Immature natural killer cell (primary cell): ENCODE measurements around the gene AOPEP. TPM values are rescaled to one million over a fixed set of nuclear protein-coding genes. Genes with fewer than 3 reads are reported as not detected.

Source experiments
- DNase-seq, 3 donors: peaks; one replicate each; pipeline ENCODE4 v3.0.0; 2022; ENCODE audit warnings: mixed read lengths in 1 of 3
- H3K27ac Mint-ChIP-seq, 6 donors: one replicate each; pipeline ENCODE4 v1.8.0; 2020; ENCODE audit warnings: mixed read lengths in 6 of 6, mild to moderate bottlenecking in 5 of 6, inconsistent platforms in 4 of 6, moderate library complexity in 3 of 6
- H3K27me3 Mint-ChIP-seq, 3 donors: one replicate each; pipeline ENCODE4 v1.8.0; 2020 to 2021; ENCODE audit warnings: low read depth in 3 of 3, mild to moderate bottlenecking in 3 of 3, mixed read lengths in 3 of 3, moderate library complexity in 3 of 3, inconsistent platforms in 1 of 3
- H3K36me3 Mint-ChIP-seq, 3 donors: one replicate each; pipeline ENCODE4 v1.8.0; 2020; ENCODE audit warnings: mixed read lengths in 3 of 3, inconsistent platforms in 2 of 3, mild to moderate bottlenecking in 2 of 3
- H3K4me1 Mint-ChIP-seq, 2 donors: one replicate each; pipeline ENCODE4 v1.8.0; 2020; ENCODE audit warnings: inconsistent platforms in 2 of 2, mild to moderate bottlenecking in 2 of 2, mixed read lengths in 2 of 2, moderate library complexity in 1 of 2
- H3K4me3 Mint-ChIP-seq, 5 donors: one replicate each; pipeline ENCODE4 v1.8.0; 2020; ENCODE audit warnings: mild to moderate bottlenecking in 5 of 5, mixed read lengths in 5 of 5, inconsistent platforms in 3 of 5, moderate library complexity in 3 of 5
- H3K9me3 Mint-ChIP-seq, 6 donors: one replicate each; pipeline ENCODE4 v1.8.0; 2020; ENCODE audit warnings: mild to moderate bottlenecking in 6 of 6, mixed read lengths in 6 of 6, inconsistent platforms in 4 of 6, moderate library complexity in 3 of 6
- polyA plus RNA-seq, 3 donors: library from polyadenylated mRNA; unstranded; fragments of 300-500 nt; fragmentation: Illumina TruSeq; gene quantifications; one replicate each; pipeline ENCODE4 v1.2.3, GENCODE V29; 2021

The AOPEP gene
- polyA plus RNA-seq: 1 to 10 TPM; 4.1 to 6.5 (median 5.2) TPM

- H3K36me3 Mint-ChIP-seq: peaks cover 0 to 13% (median 0%) of the 10 kb centered on the region in 3 donors
- peak; percentile 99 for DNase-seq
- H3K4me1 Mint-ChIP-seq: peaks cover 15 to 20% of the 10 kb centered on the region in 2 donors
- H3K27ac Mint-ChIP-seq: peak within 1 kb of the TSS; percentile 96 to 99 (median 98)
- H3K9me3 Mint-ChIP-seq: no peaks in the 10 kb centered on the region
- H3K27me3 Mint-ChIP-seq: peaks cover 8 to 10% (median 9%) of the 10 kb centered on the region in 3 donors
- H3K4me3 Mint-ChIP-seq: peak within 1 kb of the TSS; percentile 95 to 99 (median 97)
Measured at GRCh38 chr9:94726495-94727191, at the start of gene AOPEP. Gene AOPEP (plus strand): TSS chr9:94726699. CDS start chr9:94759784, 33,085 bp downstream.

DNA sequence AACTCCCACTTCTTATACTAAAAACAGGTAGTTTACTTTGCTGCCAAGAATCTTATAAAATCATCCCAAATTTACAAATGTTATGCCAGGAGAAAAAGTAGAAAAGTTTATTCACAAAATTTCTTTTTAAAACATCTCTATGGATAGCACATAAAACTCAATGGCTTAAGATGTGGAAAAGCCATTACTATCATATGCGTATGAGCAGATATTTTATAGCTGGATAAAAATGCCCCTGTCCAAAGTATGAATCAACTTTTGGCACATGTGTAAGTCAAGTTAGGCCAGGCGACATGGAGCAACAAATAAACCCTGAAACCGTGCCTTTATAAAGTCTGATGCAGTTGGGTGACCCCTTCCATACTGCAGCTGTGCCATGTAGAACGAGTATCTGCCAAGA, 48.6 kb upstream of the AOPEP start:
- Mint-ChIP-seq H3K4me3 (no peak overlapping the region), H3K27ac (no peak overlapping the region), H3K27me3 (peaks cover 0 to 8% (median 4%) of the 10 kb centered on the region in 3 donors), H3K4me1 (no peaks in the 10 kb centered on the region), H3K36me3 (no peaks in the 10 kb centered on the region), H3K9me3 (no peaks in the 10 kb centered on the region)
- DNase-seq: no peak

DNA sequence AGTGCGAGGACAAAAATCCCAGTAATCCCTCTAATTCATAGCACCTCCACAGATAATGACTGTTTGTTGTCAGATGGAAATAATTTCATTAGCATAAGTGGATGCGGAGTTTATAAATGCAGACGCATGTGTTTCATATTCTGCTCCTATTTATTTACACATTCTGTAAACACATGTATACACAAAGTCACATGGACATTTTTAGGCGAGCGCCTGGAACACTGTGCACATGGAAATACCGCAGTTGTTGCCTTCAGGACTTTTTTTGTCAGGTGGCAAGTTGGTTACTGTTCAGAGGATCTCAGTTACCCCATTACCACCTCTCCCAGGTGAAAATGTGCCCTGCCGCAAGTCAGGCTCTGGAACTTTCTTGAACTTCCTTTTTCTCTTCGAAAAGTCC, 46.9 kb upstream of the AOPEP start:
- DNase-seq: no peak
- Mint-ChIP-seq H3K4me3 (no peak overlapping the region), H3K4me1 (no peaks in the 10 kb centered on the region), H3K27ac (no peak overlapping the region), H3K9me3 (no peaks in the 10 kb centered on the region), H3K27me3 (peaks cover 0 to 8% (median 4%) of the 10 kb centered on the region in 3 donors), H3K36me3 (no peaks in the 10 kb centered on the region)

GRCh38 chr9:94680020-94680419, 46.5 kb upstream of the AOPEP start:
- Mint-ChIP-seq H3K4me3 (no peak overlapping the region), H3K27ac (no peak overlapping the region), H3K4me1 (no peaks in the 10 kb centered on the region), H3K9me3 (no peaks in the 10 kb centered on the region), H3K27me3 (peaks cover 0 to 8% (median 4%) of the 10 kb centered on the region in 3 donors), H3K36me3 (no peaks in the 10 kb centered on the region)
- no peak for DNase-seq

- Mint-ChIP-seq H3K27ac (no peak overlapping the region), H3K4me1 (no peaks in the 10 kb centered on the region), H3K27me3 (peaks cover 0 to 8% (median 4%) of the 10 kb centered on the region in 3 donors)
Measured at GRCh38 chr9:94680621-94681020, 45.9 kb upstream of the AOPEP start.

DNA sequence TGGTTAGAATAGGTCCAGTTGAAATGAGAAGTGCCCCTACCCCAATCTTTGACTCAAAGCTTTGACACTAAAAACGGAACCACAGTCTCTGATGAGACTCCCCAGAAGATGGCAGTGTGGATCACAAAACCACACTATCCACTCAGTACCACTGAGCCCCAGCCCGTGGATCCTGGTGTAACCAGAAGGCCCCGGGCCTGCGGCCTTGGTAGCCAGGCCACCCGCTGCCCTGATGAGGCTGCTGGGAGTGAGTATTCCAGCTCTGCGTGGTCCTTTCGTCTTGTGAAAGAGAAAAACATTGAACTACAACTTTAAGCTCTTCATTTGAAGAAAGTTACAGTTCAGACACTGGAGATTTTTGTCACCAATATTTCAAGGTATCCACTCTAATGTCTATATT, 45.0 kb upstream of the AOPEP start:
- peaks cover 0 to 7% (median 3%) of the 10 kb centered on the region in 3 donors for H3K27me3 Mint-ChIP-seq
- H3K9me3 Mint-ChIP-seq: no peaks in the 10 kb centered on the region
- no peaks in the 10 kb centered on the region for H3K4me1 Mint-ChIP-seq
- peak; percentile 38 to 51 (median 42) for DNase-seq
- no peak overlapping the region for H3K4me3 Mint-ChIP-seq
- no peak overlapping the region for H3K27ac Mint-ChIP-seq
- H3K36me3 Mint-ChIP-seq: no peaks in the 10 kb centered on the region

More at GRCh38 chr9:94680621-94681020, 45.9 kb upstream of the AOPEP start:
- H3K4me3 Mint-ChIP-seq: no peak overlapping the region
- no peaks in the 10 kb centered on the region for H3K9me3 Mint-ChIP-seq
- no peak for DNase-seq
- H3K36me3 Mint-ChIP-seq: no peaks in the 10 kb centered on the region

DNA sequence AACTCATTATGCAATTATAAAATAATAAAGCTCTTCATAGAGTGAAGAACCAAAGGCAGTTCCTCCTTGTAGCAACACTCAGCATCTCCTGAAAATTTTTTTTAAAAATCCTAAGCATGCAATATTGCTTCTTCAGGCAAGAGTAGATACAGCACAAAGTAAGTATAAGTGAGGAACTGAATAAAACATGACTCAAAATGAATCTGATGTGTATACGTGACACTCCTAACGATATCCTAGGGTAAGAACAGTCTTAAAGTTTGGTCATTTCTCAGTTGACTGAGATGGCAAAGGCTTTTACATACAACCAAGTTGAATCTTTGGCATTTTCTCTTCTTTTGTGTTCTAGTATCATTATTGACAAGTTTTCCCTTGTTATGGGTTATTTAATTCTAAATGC, 41.1 kb upstream of the AOPEP start:
- no peak overlapping the region for H3K27ac Mint-ChIP-seq
- no peak overlapping the region for H3K4me3 Mint-ChIP-seq
- H3K9me3 Mint-ChIP-seq: no peaks in the 10 kb centered on the region
- no peaks in the 10 kb centered on the region for H3K4me1 Mint-ChIP-seq
- no peak for DNase-seq
- H3K36me3 Mint-ChIP-seq: no peaks in the 10 kb centered on the region
- peaks cover 0 to 2% (median 2%) of the 10 kb centered on the region in 3 donors for H3K27me3 Mint-ChIP-seq

DNA sequence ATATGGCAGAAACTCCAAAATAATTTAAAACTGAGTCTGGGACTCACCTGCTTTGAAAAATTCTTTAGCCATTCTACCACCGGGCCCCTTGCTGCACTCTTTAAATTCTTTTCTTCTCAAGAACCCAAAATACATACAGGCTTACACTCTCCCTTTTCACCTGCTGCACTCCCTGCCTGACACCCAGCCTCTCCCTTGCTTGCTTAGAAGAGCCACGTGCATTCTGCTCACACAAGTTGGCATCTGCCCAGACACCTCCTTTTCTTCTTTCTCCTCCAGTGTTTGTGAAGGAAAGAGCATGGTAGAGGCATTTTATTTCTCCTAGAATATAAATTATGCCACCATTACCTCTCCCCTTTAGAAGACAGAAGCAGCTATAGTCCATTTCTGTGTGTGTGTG, 39.0 kb upstream of the AOPEP start:
- no peaks in the 10 kb centered on the region for H3K36me3 Mint-ChIP-seq
- no peak overlapping the region for H3K4me3 Mint-ChIP-seq
- DNase-seq: no peak
- no peak overlapping the region for H3K27ac Mint-ChIP-seq
- no peaks in the 10 kb centered on the region for H3K4me1 Mint-ChIP-seq
- H3K27me3 Mint-ChIP-seq: peaks cover 2 to 3% (median 2%) of the 10 kb centered on the region in 3 donors
- H3K9me3 Mint-ChIP-seq: no peaks in the 10 kb centered on the region

DNA sequence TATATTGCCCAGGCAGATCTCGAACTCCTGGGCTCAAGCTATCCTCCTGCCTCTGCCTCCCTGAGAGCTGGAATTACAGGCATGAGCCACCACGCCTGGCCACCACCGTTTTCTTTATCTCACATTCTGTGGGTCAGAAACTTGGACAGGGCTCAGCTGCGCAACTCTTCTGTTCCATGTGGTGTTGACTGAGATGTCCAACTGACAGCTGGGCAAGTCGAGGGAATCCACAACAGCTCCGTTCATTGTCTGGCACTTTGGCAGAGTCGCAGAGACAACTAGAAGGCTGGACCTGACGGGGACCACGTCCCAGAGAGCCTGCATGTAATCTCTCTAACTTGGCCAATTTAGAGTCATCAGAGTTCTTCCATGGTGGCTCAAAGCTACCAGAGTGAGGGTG, 36.2 kb upstream of the AOPEP start:
- H3K27me3 Mint-ChIP-seq: peaks cover 2 to 6% (median 2%) of the 10 kb centered on the region in 3 donors
- H3K9me3 Mint-ChIP-seq: no peaks in the 10 kb centered on the region

DNA sequence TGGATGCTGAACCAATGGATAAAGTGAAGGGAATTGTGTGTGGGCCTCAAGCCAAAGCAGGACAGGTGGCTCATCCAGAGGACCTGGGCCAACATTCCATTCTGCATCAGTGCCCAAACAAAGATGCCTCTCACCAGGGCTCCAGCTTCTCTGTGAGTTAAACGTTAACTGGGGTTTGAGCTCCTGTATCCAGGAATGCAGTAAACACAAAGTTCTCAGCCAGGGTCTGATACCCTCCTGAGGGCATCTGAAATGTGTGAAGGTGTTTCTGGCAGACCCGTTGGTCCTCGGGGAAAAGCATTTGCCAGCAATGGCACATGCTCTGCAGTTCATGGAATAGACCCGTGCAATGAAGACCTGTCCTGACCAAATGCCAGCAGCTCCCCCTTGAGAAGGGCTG, 33.9 kb upstream of the AOPEP start:
- H3K36me3 Mint-ChIP-seq: no peaks in the 10 kb centered on the region
- DNase-seq: no peak
- H3K4me1 Mint-ChIP-seq: no peaks in the 10 kb centered on the region
- no peaks in the 10 kb centered on the region for H3K9me3 Mint-ChIP-seq
- H3K27ac Mint-ChIP-seq: no peak overlapping the region
- peaks cover 0 to 9% (median 4%) of the 10 kb centered on the region in 3 donors for H3K27me3 Mint-ChIP-seq
- no peak overlapping the region for H3K4me3 Mint-ChIP-seq

More for the DNA sequence above, 36.2 kb upstream of the AOPEP start:
- Mint-ChIP-seq H3K4me3 (no peak overlapping the region), H3K27ac (no peak overlapping the region), H3K36me3 (no peaks in the 10 kb centered on the region), H3K4me1 (no peaks in the 10 kb centered on the region)
- DNase-seq: no peak

DNA sequence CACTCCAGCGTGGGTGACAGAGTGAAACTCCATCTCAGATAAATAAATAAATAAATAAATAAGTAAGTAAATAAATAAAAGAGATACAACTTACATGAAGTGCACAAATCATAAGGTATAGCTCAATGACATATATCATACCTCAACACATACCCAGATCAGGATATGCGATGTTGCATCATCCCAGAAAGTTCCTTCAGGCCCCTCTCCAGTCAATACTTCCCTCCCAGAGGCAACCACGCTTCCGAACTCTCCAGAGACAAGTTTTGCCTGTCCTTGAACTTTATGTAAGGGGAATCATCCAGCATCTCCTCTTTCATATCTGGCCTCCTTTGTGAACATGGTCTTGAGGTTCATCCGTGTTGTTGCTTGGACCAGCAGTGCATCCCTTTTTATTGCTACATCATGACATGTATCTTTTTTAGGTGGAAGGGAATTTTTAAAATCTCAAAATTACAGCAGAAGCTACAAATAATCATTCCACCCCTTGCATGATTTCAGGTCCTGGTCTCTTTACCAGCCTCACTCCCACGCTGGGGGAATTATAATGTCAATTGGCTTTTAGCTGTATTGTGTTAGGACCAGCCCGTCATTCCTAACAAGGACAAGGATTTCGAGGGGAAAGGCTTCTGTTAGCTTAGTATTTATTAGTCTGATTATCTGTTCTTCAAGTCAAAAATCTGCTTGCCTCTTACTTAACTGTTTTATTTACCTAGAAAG, 32.9 kb upstream of the AOPEP start:
- Mint-ChIP-seq H3K36me3 (no peaks in the 10 kb centered on the region), H3K27ac (no peak overlapping the region), H3K4me1 (no peaks in the 10 kb centered on the region), H3K27me3 (peaks cover 0 to 9% (median 4%) of the 10 kb centered on the region in 3 donors), H3K4me3 (no peak overlapping the region), H3K9me3 (no peaks in the 10 kb centered on the region)
- DNase-seq: no peak

- H3K27ac Mint-ChIP-seq: no peak overlapping the region
- no peaks in the 10 kb centered on the region for H3K9me3 Mint-ChIP-seq
- H3K4me1 Mint-ChIP-seq: no peaks in the 10 kb centered on the region
- no peak for DNase-seq
- H3K27me3 Mint-ChIP-seq: peaks cover 0 to 9% (median 2%) of the 10 kb centered on the region in 3 donors
- no peaks in the 10 kb centered on the region for H3K36me3 Mint-ChIP-seq
- no peak overlapping the region for H3K4me3 Mint-ChIP-seq
Measured at GRCh38 chr9:94696545-94696944, 30.0 kb upstream of the AOPEP start.

- Mint-ChIP-seq H3K27me3 (peaks cover 0 to 9% (median 2%) of the 10 kb centered on the region in 3 donors), H3K9me3 (no peaks in the 10 kb centered on the region), H3K27ac (no peak overlapping the region), H3K4me1 (no peaks in the 10 kb centered on the region), H3K4me3 (no peak overlapping the region), H3K36me3 (no peaks in the 10 kb centered on the region)
- DNase-seq: no peak
Measured at GRCh38 chr9:94697972-94698581, 28.4 kb upstream of the AOPEP start.

- peaks cover 1 to 6% (median 3%) of the 10 kb centered on the region in 3 donors for H3K27me3 Mint-ChIP-seq
- H3K4me3 Mint-ChIP-seq: no peak overlapping the region
- no peak for DNase-seq
- no peak overlapping the region for H3K27ac Mint-ChIP-seq
- no peaks in the 10 kb centered on the region for H3K4me1 Mint-ChIP-seq
- no peaks in the 10 kb centered on the region for H3K36me3 Mint-ChIP-seq
- no peaks in the 10 kb centered on the region for H3K9me3 Mint-ChIP-seq
Measured at GRCh38 chr9:94699715-94700373, 26.7 kb upstream of the AOPEP start.
